HG02852 (cell line): ENCODE results near the gene PABPC4L.
"Not testable (repeated sequence)": the region's sequence is repeated elsewhere in the genome, so short reads cannot be mapped to it uniquely, and the experiment has no call there.

Experiments used
- ATAC-seq: cut with Tn5 transposase; IDR thresholded peaks from one replicate; pipeline ENCODE4 v1.9.1; 2021; ENCODE audit warnings: mild to moderate bottlenecking, moderate library complexity; ENCODE audit not compliant: unreplicated experiment

Gene PABPC4L

DNA sequence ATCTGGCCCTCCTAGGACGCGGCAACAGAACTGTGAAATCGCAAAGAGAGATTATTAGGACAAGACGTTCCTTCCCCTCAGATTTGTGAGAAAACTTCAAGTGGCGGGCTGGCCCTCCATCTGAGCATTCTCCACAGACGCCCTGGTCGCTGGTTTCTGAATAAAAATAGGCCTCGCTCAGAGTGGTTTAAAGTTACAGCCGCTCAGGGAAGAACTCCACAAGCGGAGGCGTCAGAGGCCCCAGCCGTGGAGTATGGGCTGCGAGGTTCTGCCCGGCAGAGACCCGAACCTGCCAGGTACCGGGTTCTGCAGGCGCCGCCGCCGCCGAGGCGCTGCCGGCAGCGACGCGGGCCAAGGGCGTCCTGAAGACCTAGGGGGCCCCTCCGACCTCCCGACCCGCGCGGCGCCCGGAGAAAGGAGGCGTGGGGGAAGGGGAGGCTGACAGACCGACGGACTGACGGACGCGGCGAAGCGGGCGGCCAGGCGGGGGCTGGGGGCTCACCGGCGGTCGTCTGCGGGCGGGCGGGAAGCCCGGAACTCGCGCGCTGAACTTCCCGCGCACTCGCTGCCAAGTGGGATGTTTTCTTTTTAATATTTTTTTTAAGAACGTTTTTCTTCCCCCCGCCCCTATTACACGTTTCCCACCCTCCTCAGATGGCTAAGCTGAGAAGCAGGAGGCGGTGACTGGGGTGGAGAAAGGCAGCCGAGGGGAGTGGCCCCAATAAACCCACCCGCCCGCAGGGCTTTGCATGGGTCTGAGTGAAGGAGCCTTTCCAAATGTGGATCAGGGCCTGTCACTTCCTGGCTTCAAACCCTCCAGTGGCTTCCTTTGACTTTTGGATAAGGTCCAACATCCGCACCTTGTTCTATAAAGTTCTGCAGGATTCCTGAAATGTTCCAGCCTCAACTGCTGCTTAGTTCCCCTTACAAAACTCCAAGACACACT lies at the start of gene PABPC4L:
Gene PABPC4L, minus strand, starts transcription at position 574 of the 946 bp plus-strand sequence. CDS start 770 bp downstream, outside the sequence.
- no peak for ATAC-seq

DNA sequence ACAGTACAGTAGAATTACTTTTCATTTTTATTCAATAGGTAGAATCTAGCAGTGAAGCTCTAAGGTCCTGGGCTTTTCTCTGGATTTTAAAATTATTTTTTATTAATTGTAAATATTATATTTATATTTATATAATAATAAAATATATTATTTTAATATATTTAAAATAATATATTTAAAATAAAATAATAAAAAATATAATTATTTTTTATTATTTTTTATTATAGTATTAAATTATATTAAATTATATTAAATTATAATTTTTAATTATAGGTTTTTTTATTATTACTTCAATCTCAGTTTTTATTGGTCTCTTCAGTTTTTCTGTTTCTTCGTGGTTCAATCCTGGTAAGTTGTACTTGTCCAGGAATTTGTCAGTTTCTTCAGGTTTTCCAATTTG lies 49.7 kb upstream of the PABPC4L start:
- ATAC-seq = no peak

DNA sequence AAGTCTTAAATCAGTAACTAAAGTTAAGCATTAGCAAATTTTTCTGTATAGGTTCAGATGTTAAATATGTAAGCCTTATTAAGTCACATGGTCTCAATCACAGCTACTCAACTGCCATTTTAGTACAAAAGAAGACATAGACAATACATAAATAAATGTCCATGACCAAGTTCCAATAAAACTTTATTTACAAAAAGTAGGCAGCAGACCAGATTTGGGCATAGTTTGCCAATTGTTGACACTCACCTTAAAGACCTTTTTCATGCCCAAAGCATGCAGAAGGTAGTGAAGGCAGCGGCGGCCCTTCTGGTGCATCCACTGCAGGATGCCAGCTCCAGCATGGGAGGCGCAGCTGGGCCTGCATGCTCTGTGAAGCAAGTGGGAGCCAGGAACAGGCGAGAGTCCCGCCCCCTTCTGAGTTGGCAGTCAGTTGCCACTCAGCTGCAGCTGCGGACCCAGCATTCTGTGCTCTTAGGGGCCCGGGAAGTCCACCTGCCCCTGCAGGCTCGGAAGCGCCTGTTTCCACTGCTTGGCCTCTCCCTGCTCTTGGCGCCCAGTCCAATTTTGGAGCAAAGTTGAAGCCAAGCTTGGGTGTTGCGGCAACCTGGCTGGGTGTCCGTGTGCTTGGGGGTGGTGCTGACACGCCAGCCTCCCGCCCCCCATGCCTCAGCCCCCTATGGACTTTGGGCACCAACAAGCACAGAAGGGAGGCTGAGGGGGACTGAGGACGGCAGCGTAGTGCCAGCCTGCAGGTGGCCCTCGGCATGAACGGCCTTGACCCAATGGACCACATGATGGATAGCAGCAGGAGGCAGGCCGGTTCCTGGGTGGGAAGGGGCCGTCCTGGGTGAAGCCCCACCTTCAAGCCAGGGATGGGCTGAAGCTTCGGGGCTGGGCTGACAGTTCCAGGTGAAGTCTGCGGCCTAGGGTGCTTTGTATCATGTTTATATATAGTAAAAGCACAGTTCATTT lies 42.4 kb upstream of the PABPC4L start:
- ATAC-seq = no peak

DNA sequence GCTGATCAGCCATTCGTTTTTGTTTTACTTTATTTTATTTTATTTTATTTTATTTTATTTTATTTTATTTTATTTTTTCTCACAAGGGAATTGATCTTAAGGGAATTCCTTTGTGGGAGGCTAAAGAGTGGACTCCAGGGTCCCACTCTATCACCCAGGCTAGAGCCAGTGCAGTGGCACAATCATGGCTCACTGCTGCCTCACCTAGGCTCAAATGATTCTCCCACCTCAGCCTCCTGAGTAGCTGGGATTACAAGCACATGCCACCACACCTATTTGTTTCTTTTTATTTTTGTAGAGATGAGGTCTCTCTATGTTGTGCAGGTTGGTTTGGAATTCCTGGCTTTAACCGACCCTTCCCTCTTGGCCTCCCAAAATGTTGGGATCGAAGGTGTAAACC lies 17.5 kb upstream of the PABPC4L start:
- no peak for ATAC-seq

DNA sequence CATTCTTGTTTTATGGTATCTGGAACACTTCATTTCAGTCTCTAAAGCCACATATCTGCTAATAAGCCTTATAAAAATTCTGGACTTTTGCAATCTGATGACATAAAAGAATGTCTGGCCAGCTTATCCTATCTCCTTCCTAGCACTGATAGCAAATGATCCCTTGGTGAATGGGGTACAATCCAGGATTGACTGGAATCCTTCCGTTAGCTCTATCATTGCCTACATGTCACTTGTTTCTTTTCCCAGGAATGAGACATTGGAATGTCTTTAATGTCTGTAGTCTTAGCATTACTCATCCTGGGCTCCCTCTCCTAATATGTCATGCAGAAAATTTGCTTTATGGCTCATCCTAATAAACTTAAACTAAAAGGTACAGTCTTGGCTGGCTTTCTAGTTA lies 14.8 kb upstream of the PABPC4L start:
- ATAC-seq = no peak

DNA sequence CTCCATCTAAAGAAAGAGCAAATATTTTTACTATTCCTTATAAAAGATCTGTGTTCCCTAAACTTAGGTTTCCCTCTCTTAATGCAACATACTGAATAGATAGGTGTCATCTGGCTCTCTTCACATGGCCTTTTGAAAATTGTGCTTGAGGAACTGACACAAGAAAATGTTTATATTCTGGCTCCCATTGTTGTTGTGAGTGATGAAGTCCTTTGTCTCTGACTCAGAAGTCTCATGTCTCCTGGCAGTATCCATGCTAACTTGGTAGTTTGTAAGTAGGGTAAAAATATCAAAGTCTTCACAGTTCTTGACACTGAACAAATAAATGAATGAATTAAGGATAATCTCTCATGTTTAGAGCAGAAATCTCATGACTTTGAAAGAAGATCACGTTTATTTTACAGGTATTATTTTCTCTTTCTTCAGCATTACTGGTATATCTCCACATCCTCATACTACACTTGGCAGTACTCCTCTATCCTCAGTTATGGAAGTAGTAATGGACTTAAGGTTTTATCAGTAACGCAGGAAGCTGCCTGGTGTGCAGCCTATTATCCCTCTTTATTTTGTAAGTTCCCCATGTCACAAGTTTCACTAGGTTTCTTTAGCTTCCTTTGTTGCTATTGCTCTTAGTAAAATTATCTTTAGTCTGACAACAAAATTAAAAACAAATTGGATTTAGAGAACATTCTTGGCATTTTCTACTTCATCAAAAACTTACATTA lies 14.2 kb upstream of the PABPC4L start:
- no peak for ATAC-seq

DNA sequence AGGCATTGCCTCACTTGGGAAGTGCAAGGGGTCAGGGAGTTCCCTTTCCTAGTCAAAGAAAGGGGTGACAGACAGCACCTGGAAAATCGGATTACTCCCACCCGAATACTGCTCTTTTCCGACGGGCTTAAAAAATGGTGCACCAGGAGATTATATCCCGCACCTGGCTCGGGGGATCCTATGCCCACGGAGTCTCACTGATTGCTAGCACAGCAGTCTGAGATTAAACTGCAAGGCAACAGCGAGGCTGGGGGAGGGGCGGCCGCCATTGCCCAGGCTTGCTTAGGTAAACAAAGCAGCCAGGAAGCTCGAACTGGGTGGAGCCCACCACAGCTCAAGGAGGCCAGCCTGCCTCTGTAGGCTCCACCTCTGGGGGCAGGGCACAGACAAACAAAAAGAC lies 6.4 kb upstream of the PABPC4L start:
- ATAC-seq = not testable (repeated sequence)

DNA sequence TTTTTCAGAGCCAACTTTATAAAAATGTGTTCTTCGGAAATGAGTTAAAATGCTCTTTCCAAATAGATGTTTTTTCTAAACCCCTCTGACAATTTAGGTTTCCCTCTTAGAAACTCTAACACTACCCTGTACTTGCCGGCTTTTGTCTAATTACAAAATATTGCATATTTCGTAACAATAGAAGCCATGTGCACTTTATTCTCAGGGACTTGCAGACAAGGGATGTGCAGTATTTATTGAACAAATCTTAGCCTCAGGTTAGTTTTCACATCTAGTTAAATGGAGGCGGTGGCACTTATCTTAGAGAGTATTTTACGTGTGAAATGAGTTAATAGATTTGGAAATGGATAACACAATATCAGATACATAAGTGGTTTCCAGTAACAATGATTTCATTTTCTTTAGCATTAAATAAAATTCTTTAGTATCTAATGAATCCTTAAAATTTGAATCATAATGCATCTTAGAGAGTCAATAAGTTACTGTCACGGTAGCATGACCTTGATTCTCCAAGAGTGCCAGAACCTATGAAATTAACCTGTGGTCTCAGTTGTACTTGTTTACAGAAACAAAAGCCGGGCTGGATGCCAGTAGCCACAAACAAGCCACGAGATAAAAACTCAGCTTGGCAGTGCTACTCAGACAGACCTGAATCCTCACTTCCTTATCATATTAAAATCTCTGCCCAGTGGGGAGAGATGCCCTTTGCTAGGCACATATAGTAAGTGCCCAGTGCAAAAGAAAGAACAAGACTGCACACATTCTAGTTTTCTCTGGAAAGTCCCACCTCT lies 772 bp upstream of the PABPC4L start:
- no peak for ATAC-seq

DNA sequence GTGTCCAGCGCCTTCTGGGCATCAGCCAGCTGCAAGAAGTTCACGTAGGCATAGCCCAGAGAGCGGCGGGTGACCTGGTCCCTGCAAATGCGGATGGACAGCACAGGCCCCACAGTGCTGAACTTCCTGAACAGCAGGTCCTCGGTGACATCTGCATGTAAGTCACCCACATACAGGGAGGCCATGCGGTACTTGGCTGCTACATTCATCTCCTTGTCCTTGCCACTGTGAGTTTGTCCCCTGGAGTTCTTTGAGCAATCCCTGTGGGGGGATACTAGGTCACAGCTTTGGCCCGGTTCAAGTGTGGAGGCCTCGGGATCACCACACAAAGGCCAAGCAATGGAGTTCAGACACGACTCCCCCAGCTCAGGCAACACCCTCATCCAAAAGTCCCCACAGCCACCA lies 776 bp downstream of the PABPC4L start:
- no peak for ATAC-seq

DNA sequence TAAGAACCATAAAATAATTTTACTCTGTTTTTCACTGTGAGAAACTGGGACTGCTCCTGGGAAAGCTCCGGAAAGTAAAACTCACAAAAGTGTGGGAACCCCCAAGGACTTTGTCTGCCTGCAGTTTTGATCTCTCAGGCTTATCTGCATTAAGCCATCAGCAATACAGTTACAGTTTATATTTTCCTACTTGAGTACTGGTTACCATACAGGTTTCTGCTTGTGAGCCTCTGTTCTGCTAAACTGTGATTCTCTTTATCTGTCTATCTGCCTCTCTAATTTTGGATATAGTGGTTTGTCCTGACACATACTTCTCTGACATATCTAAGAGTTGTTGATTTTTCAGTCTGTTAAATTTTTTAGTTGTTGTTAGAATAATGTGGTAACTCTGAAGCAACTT lies 11.6 kb downstream of the PABPC4L start:
- ATAC-seq = no peak

DNA sequence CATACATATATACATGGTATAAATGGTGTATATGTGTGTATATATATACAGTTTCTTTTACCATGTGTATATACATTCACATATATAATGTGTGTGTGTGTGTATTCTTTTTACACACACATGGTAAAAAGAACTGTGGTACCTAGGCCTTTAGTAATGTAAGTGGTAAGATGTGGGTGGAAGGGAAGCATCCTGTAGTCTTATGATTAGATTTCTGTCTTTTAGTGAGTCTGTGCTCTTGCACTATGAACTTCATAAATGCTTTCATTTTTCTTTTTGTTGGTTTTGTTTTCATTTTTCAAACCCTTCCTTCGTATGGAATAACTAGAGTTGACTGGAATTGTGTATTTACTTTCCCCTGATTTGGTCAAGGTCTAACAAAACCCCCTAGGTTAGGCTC lies 12.1 kb downstream of the PABPC4L start:
- no peak for ATAC-seq

DNA sequence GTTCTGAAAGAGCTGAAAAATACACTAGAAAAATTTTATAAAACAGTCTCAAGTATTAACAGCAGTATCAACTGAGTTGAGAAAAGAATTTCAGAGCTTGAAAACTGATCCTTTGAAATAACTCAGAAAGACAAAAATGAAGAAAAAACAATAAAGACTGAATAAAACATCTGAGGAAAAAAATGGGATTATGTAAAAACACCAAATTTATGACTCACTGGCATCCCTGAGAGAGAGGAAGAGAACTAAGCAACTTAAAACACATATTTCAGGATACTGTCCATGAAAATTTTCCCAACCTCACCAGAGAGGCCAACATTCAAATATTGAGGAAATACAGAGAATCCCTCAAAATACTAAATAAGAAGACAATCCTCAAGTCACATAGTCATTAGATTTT lies 22.9 kb downstream of the PABPC4L start:
- no peak for ATAC-seq

DNA sequence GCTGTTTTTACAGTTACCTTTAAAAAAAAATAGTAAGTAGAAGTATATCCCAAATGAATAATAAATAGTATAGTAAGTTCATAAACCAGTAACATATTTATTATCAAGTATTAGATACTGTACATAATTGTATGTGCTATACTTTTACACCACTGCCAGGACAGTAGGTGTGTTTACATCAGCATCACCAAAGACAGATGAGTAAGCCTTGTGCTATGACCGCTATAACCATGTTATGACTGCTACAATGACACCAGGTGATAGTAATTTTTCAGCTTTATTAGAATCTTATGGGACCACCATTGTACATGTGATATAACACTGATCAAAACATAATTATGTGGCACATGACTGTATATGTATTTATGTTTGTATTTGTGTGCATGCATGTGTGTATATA lies 27.3 kb downstream of the PABPC4L start:
- ATAC-seq = no peak

DNA sequence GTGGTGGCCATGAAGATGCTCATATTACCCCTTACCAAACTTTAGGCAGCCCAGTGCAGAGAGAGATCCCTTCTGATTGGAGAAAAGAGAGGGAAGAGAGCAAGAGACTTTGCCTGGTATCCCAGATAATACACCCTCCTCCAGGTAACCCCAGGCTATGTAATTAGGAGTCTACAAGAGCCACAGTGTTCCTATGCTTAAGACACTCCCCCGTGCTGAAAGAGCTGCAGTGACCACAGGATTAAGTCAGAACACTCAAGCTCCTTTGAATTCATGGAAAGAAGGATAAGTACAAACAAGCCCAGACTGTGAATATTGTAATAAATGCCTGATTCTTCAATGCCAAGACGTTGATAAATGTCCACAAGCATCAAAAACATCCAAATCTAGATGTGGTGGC lies 41.4 kb downstream of the PABPC4L start:
- ATAC-seq = no peak

DNA sequence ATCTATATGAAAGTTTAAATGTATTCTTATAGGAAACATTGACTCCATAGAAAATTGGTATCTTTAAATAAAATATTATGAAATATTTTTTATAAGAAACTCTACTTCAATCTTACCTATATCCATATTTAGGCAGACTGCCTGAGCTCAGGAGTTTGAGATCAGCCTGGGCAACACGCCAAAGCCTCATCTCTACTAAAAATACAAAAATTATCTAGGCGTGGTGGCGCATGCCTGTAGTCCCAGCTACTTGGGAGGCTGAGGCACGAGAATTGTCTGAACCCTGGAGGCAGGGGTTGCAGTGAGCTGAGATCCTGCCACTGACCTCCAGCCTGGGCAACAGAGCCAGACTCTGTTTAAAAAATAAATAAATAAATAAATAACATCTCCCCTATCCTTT lies 47.5 kb downstream of the PABPC4L start:
- no peak for ATAC-seq

DNA sequence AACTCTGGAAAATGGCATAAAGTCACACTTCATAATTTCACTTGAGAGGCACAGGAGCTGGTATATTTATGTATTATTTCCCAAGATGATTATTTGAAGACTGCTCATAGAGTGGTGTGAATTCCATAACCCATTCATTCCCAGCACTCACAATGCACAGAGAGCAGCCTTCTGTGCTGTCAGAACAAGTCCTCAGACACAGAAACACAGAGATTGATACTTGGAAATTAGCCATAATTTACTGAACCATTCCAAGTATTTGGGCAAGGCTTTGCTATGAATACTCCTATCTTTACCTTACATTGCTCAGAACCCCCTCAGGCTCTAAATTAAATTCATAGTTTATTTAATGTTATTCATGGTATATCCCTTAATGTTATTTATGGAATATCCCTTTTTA lies 53.6 kb downstream of the PABPC4L start:
- no peak for ATAC-seq
